Inflammatory macrophage treated with lipopolysaccharide for 1 hour (primary cell): ENCODE data around the gene KLLN.
"Not testable (repeated sequence)": the region's sequence is repeated elsewhere in the genome, so short reads cannot be mapped to it uniquely, and the experiment has no call there.

Source experiments
- DNase-seq, 2 donors: peaks; one replicate each; pipeline ENCODE4 v3.0.0-alpha.2; 2020 to 2022

The KLLN gene, protein sequence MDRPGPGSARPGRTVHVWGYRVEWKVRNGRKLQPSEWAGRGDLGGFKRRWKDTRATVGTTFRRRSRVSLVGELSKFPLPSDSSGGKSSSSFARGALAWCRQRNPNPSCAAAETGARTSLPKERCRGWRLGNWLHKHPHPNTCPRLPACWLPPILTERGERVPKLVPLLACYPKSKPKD

DNA sequence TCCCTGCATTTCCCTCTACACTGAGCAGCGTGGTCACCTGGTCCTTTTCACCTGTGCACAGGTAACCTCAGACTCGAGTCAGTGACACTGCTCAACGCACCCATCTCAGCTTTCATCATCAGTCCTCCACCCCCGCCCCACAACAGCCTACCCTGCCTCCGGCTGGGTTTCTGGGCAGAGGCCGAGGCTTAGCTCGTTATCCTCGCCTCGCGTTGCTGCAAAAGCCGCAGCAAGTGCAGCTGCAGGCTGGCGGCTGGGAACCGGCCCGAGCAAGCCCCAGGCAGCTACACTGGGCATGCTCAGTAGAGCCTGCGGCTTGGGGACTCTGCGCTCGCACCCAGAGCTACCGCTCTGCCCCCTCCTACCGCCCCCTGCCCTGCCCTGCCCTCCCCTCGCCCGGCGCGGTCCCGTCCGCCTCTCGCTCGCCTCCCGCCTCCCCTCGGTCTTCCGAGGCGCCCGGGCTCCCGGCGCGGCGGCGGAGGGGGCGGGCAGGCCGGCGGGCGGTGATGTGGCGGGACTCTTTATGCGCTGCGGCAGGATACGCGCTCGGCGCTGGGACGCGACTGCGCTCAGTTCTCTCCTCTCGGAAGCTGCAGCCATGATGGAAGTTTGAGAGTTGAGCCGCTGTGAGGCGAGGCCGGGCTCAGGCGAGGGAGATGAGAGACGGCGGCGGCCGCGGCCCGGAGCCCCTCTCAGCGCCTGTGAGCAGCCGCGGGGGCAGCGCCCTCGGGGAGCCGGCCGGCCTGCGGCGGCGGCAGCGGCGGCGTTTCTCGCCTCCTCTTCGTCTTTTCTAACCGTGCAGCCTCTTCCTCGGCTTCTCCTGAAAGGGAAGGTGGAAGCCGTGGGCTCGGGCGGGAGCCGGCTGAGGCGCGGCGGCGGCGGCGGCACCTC lies at the start of gene KLLN, which contains the start of gene PTEN:
TSS of gene KLLN (minus strand) at position 481 of the 891 bp plus-strand sequence. CDS start 1,046 bp downstream, outside the sequence.
TSS of gene PTEN (plus strand) at position 573 of the 891 bp plus-strand sequence. CDS start 845 bp downstream, outside the sequence.
- DNase-seq: peak; percentile 80 to 86

DNA sequence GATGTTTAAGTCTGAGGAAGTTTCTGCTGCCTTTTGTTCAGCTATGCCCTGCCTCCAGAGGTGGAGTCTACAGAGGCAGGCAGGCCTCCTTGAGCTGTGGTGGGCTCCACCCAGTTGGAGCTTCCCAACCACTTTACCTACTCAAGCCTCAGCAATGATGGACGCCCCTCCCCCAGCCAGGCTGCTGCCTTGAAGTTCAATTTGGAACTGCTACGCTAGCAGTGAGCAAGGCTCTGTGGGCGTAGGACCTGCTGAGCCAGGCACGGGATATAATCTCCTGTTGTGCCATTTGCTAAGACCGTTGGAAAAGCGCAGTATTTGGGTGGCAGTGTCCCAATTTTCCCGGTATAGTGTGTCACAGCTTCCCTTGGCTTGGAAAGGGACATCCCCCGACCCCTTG lies 40.1 kb upstream of the KLLN start:
- DNase-seq: not testable (repeated sequence)

GRCh38 chr10:87897957-87898356 lies 34.6 kb upstream of the KLLN start:
- not testable (repeated sequence) for DNase-seq

GRCh38 chr10:87896216-87896615 lies 32.9 kb upstream of the KLLN start:
- no peak for DNase-seq

DNA sequence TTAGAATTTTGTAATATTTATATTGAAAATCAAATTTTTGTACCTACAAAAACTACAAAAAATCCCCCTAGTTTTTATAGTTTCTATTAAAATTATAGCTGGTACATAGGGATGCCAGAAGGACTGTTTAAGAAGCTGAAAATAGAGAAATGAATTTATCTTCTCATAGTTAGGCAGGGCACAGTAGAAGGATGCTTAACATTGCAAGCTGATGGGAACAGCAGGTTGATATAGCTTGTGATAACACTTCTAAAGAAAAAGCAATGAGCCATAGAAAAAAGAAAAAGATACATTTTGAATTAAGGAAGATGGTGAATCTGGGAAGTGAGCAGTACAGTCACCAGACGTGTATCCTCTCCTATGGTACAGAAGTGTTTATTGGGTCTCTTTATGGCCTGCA lies 32.1 kb upstream of the KLLN start:
- DNase-seq: no peak

- no peak for DNase-seq
Observed at GRCh38 chr10:87887548-87888289, 24.4 kb upstream of the KLLN start.

- DNase-seq: no peak
Observed at GRCh38 chr10:87887146-87887545, 23.8 kb upstream of the KLLN start.

DNA sequence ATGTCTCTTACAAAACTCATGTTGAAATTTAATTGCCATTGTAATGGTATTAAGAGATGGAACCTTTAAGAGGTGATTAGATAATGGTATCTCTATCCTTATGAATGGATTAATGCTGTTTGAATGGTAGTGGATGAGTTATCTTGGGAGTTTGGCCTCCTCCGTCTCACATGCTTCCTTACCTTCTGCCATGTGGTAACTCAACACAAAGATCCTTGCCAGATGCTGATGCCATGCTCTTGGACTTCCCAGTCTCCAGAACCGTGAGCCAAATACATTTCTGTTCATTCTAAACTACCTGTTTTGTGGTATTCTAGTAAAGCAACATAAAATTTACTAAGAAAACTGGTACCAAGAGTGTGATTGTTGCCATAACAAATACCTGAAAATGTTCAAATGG lies 23.3 kb upstream of the KLLN start:
- no peak for DNase-seq

- DNase-seq: no peak
Observed at GRCh38 chr10:87882555-87883294, 19.4 kb upstream of the KLLN start.

GRCh38 chr10:87881373-87882059 lies 18.2 kb upstream of the KLLN start:
- not testable (repeated sequence) for DNase-seq

DNA sequence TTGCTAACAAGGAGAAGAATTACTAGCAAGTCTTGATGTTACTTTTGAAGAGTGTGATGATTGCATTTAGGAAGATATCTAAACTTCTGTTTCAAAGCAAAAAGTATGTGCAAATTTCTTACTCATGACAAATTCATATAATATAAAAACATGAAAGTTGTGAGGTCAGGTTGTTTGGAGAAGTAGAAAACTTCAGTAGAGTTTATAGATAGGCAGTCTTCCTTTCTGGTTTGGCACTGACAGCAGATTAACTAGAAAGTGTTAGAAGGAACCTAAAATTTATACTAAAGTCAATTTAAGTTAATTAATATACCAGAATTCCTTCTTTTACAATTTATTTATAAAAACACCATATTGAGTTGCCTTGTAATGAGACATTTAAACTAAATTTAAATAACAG lies 17.0 kb upstream of the KLLN start:
- DNase-seq: no peak

GRCh38 chr10:87878664-87879459 lies 15.5 kb upstream of the KLLN start:
- DNase-seq: no peak

DNA sequence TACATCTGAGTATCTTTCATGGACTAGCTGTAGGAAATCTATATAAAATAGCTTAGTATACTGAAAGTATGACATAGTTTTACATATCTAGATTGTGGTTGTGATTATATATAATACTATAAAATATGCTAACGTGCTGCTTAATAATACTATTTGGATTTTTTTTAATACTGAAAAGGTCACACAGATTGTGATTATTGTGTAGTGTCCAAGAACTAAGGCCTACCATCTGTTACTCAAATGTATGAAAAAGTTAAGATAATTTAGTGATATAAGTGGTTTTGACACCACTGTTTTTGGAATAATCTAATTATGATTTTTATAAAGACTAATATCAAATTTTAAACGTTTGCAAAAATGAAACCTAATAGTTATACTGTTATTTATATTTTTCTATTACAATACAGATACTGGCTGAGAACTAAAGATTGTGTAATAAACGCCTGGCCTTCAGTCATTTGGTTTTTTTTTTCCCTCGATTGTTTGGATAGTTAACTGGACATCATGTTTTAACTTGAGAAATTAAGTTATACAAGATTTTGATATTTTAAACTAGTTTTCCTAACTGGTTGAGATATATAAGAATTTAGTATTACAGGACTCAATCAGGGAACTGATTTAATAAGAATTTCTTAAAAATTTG lies 12.7 kb upstream of the KLLN start:
- DNase-seq: no peak

GRCh38 chr10:87873656-87874055 lies 10.3 kb upstream of the KLLN start:
- DNase-seq: no peak

GRCh38 chr10:87872828-87873227 lies 9.5 kb upstream of the KLLN start:
- DNase-seq: no peak

GRCh38 chr10:87869773-87870551 lies 6.6 kb upstream of the KLLN start:
- DNase-seq: peak in 1 of 2 donors; percentile 48

DNA sequence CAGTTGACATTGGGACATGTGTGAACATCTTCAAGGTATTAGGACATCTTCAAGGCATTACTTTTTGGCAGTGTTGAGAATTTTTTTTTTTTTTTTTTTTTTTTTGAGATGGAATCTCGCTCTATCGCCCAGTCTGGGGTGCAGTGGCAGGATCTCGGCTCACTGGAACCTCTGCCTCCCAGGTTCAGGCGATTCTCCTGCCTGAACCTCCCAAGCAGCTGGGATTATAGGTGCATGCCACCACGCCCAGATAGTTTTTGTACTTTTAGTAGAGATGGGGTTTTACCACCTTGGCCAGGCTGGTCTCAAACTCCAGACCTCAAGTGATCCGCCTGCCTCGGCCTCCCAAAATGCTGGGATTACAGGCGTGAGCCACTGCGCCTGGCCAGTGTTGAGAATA lies 5.8 kb upstream of the KLLN start:
- DNase-seq: not testable (repeated sequence)

- DNase-seq: no peak
Observed at GRCh38 chr10:87868277-87868676, 4.9 kb upstream of the KLLN start.

DNA sequence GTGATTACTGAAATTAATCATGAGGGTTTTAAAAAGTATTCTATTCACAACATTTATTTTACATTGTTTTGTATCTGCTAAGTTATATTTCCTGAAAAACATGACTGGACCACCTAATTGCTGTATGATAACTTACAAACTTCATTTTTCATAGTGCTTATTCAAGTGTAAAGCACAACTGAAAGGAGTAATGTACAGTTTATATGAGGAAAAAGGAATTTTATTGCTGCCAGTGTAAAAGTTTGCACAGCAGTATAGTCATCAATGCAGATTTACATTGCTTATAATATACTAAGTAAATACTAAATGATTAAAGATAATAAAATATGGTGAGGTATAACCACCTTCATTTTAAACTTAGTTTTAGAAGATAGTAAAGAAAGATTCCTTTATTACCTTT lies 4.1 kb upstream of the KLLN start:
- DNase-seq: no peak
